ENCODE data around the gene FRMD4A.

DNA sequence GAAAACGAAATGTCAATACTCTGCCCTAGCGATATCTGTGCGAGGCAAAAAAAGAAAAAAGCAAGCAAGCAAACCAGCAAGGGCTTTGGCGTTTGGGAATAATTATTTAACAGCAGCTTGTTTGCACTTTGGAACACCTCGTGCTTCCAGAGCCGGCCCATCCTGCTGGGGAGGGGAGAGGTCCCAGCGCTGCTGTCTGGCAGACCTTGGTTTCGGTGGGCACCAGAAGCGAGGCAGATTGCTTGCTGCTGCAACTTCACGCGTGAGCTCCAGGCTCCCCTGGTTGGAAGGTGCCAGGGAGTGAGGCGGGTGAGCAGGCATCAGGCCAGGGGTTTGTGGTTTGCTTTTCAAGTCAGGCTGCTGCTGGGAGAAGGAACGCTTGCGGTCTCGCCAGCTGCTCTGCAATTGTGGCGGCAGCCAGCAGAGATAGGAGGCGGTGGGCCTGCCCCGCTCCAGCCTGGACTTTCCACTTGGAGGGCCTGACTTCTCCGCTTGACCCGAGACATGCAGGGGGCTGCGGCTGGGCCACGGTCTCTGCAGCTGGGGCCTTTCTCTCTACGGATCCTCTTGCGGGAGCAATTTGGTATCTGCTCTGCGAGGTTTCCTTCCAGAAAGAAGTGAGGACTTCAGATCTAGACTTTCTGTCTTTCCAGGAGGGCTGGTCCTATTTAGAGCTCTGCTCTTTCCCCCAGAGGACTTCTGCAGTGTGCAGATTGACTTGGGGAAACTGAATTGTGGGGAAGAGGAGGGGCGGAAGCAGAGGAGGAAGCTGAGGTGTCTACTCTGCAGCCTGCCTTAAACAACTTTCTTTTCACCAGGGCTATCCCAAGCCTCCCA, 612.6 kb downstream of the FRMD4A start:
- TF ChIP-seq POLR2AphosphoS5 (IDR thresholded peaks at IDR 0.05; ENCODE audit: low read depth, low read length) (no peak), POLR2A (IDR thresholded peaks at IDR 0.05; ENCODE audit: low read depth, low read length) (no peak), TAF1 (IDR thresholded peaks at IDR 0.05; ENCODE audit: borderline replicate concordance, low read depth, low read length) (no peak)

Measured in GM12892 (cell line).